ENCODE results near the gene MLST8.
"Not testable (repeated sequence)": the region's sequence is repeated elsewhere in the genome, so short reads cannot be mapped to it uniquely, and the experiment has no call there.

MLST8 gene

GRCh38 chr16:2233872-2234812 lies 28.9 kb downstream of the MLST8 start:
- DNase-seq, result no peak

- no peak for DNase-seq
Measured at GRCh38 chr16:2234813-2235170, 29.5 kb downstream of the MLST8 start.

- DNase-seq, result no peak
Measured at GRCh38 chr16:2235234-2235651, 30.0 kb downstream of the MLST8 start.

GRCh38 chr16:2235695-2236336 lies 30.6 kb downstream of the MLST8 start:
- DNase-seq, result no peak

- peak; percentile 70 for DNase-seq
Measured at GRCh38 chr16:2236337-2237101, 31.3 kb downstream of the MLST8 start, which contains the start of gene DNASE1L2. Gene DNASE1L2 (plus strand): TSS chr16:2236444. CDS start chr16:2236817, 373 bp downstream.

GRCh38 chr16:2237102-2237482 lies 31.8 kb downstream of the MLST8 start:
- no peak for DNase-seq

- no peak for DNase-seq
Measured at GRCh38 chr16:2237493-2238149, 32.4 kb downstream of the MLST8 start.

GRCh38 chr16:2238150-2238837 lies 33.0 kb downstream of the MLST8 start:
- no peak for DNase-seq

GRCh38 chr16:2238838-2239675 lies 33.8 kb downstream of the MLST8 start:
- DNase-seq, result no peak

GRCh38 chr16:2240331-2240730 lies 35.1 kb downstream of the MLST8 start:
- DNase-seq, result not testable (repeated sequence)

GRCh38 chr16:2242598-2242997 lies 37.3 kb downstream of the MLST8 start:
- no peak for DNase-seq

GRCh38 chr16:2243031-2243528 lies 37.8 kb downstream of the MLST8 start:
- no peak for DNase-seq

- no peak for DNase-seq
Measured at GRCh38 chr16:2243781-2244180, 38.5 kb downstream of the MLST8 start.

GRCh38 chr16:2244301-2244700 lies 39.0 kb downstream of the MLST8 start:
- DNase-seq, result no peak

GRCh38 chr16:2244926-2245795 lies 39.9 kb downstream of the MLST8 start:
- no peak for DNase-seq

GRCh38 chr16:2246301-2246885 lies 41.1 kb downstream of the MLST8 start:
- DNase-seq, result no peak

- DNase-seq, result no peak
Measured at GRCh38 chr16:2250652-2251295, 45.5 kb downstream of the MLST8 start.

GRCh38 chr16:2251296-2252111 lies 46.2 kb downstream of the MLST8 start, which contains the start of gene ECI1:
Gene ECI1 (minus strand): TSS chr16:2251587. CDS start chr16:2251566, 21 bp downstream.
- DNase-seq, result peak; percentile 96
